H1 (cell line): ENCODE results near the gene PRXL2B. TPM values are rescaled to one million over a fixed set of nuclear protein-coding genes. Genes with fewer than 3 reads are reported as not detected.

Experiments used
- JUN ChIP-seq: IDR thresholded peaks from 2 replicates; pipeline ENCODE4 v1.6.1; 2011; ENCODE audit warnings: low read depth, mild to moderate bottlenecking, improper control_type of control experiment, low read length
- POLR2A ChIP-seq, 2 experiments: IDR thresholded peaks; 1 replicate in 1 of 2; 2 replicates in 1 of 2; pipeline ENCODE4 v1.6.1; 2011; ENCODE audit warnings: low read depth in 2 of 2, low read length in 2 of 2, mild to moderate bottlenecking in 2 of 2; ENCODE audit errors: control extremely low read depth in 1 of 2
- polyA plus RNA-seq, 7 experiments: library from polyadenylated mRNA; depleted of rRNA in 3 of 7; stranded (reverse) in 5 of 7; unstranded in 2 of 7; fragments of >200 nt in 5 of 7; fragments of 200-250 nt in 2 of 7; gene quantifications; 1 replicate in 5 of 7; 2 replicates in 1 of 7; 4 replicates in 1 of 7; pipeline versions ENCODE4 v1.2.1 to v1.2.3, GENCODE V29; 2011 to 2013; ENCODE audit warnings: missing spikeins in 2 of 7, mixed read lengths in 2 of 7
- total RNA-seq: library from RNA; stranded (reverse); fragmentation: NEBNext Ultra II Directional; extraction: Animal tissue kit (Norgen Biotek cat#: 25700); gene quantifications from 2 replicates; pipeline ENCODE4 v1.2.1, GENCODE V29; 2021

PRXL2B gene
- total and polyA plus RNA-seq, 2 of the 8 experiments (the other 6 are each of a cell fraction or from before 2014, with no cell fraction given), result 35.3 to 46.0 TPM

DNA sequence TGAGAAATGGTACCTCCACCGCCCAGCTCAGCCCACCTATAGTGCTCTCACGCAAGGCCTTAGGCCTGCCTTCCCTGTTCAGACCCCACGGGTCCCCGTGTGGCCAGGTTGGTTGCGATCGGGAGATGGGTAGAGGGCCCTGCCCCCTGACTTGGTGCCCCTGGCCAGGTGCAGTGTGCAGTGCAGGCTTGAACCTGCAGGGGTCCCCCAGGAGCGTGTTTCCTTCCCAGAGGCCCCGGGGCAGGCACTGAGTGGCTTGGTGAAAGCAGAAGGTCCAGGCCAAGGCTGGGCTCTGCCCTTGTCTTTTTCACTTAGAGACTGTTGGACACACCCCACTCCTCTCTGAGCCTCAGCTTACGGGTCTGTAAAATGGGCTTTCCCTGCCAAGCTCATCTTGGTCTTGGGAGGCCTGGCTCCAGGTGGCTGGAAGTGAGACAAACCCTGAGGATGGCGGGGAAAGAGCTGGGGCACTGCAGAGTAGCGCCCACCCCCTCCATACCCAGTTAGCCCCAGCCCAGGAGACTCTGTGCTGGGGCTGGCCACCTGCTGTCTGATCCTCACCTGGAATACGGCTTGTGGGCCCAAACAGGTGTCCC, 47.2 kb upstream of the PRXL2B start (continued):
- no peak for TF ChIP-seq JUN
- no peak for TF ChIP-seq POLR2A (IDR thresholded peaks at IDR 0.05; ENCODE audit: control extremely low read depth in 1 of 2, low read depth in 2 of 2, low read length in 2 of 2)
